ENCODE results near the gene ZNF710. TPM values are rescaled to one million over a fixed set of nuclear protein-coding genes. Genes with fewer than 3 reads are reported as not detected.

The ZNF710 gene
- total and polyA plus RNA-seq, 9 of the 15 experiments (the other 6 are each of a cell fraction or from before 2014, with no cell fraction given), result 0.56 to 14.2 (median 5.2) TPM

- no peak for TF ChIP-seq POLR2B (IDR thresholded peaks at IDR 0.05; ENCODE audit: low read depth, partially characterized antibody)
- no peak for TF ChIP-seq ZNF644 (tag; IDR thresholded peaks at IDR 0.05; ENCODE audit: low read depth)
- TF ChIP-seq KAT8 (IDR thresholded peaks at IDR 0.05; ENCODE audit: low read depth), result no peak
- TF ChIP-seq SMARCA4 (IDR thresholded peaks at IDR 0.05), result 0 out of 2 replicates have a peak, but pooled peaks have one; percentile 23
- peak in 1 of 2 experiments; percentile 24; a peak in 1 of 4 replicates for TF ChIP-seq NRF1 (conservative IDR thresholded peaks at IDR 0.05 in 1 of 2, IDR thresholded peaks at IDR 0.05 in 1 of 2)
- TF ChIP-seq, protein P1, sequence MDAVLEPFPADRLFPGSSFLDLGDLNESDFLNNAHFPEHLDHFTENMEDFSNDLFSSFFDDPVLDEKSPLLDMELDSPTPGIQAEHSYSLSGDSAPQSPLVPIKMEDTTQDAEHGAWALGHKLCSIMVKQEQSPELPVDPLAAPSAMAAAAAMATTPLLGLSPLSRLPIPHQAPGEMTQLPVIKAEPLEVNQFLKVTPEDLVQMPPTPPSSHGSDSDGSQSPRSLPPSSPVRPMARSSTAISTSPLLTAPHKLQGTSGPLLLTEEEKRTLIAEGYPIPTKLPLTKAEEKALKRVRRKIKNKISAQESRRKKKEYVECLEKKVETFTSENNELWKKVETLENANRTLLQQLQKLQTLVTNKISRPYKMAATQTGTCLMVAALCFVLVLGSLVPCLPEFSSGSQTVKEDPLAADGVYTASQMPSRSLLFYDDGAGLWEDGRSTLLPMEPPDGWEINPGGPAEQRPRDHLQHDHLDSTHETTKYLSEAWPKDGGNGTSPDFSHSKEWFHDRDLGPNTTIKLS (IDR thresholded peaks at IDR 0.05; ENCODE audit: borderline replicate concordance, low read depth), result no peak
- no peak for TF ChIP-seq BHLHE40 (IDR thresholded peaks at IDR 0.05; ENCODE audit: low read length)
- peak; percentile 84; the same call in 1 of the 2 replicates for TF ChIP-seq MBD1 (CRISPR knock-in tag; IDR thresholded peaks at IDR 0.05)
- no peak for TF ChIP-seq ZNF444 (CRISPR knock-in tag; IDR thresholded peaks at IDR 0.05)
- no peak for TF ChIP-seq REST (IDR thresholded peaks at IDR 0.05; ENCODE audit: borderline replicate concordance)
- TF ChIP-seq REST (CRISPR knock-in tag; IDR thresholded peaks at IDR 0.05; ENCODE audit: low read depth), result no peak
- no peak for TF ChIP-seq ZNF780A (CRISPR knock-in tag; IDR thresholded peaks at IDR 0.05)
- no peak for TF ChIP-seq CBFB (CRISPR knock-in tag; IDR thresholded peaks at IDR 0.05)
- no peak; a peak in 1 of 4 replicates for TF ChIP-seq ZNF639 (CRISPR knock-in tag; conservative IDR thresholded peaks at IDR 0.05 in 1 of 2, IDR thresholded peaks at IDR 0.05 in 1 of 2)
Observed at GRCh38 chr15:90101130-90101968, 100.2 kb downstream of the ZNF710 start (continued).

Data from K562 (cell line).